HL-60 (cell line): ENCODE results near the gene GALNT7.

Source experiments
- DNase-seq, 2 experiments: peaks; one replicate each; pipeline ENCODE4 v3.0.0-alpha.2; 2010 to 2020; ENCODE audit warnings: low read depth in 1 of 2, low spot score in 1 of 2
- H3K27ac ChIP-seq: fragments of 250-450 bp; sonication (Bioruptor Pico); replicated peaks from 2 replicates; pipeline ENCODE4 v1.5.1; 2020; ENCODE audit warnings: mild to moderate bottlenecking, moderate library complexity
- H3K27me3 ChIP-seq: fragments of 250-450 bp; sonication (Bioruptor Pico); 2 replicates; pipeline ENCODE4 v1.5.1; 2021; ENCODE audit warnings: mild to moderate bottlenecking, moderate library complexity; ENCODE audit not compliant: insufficient read depth, poor library complexity, severe bottlenecking
- H3K4me3 ChIP-seq: replicated peaks from 2 replicates; pipeline ENCODE4 v1.5.1; 2011; ENCODE audit warnings: mild to moderate bottlenecking, control low read depth, low read length; ENCODE audit not compliant: insufficient read depth
- GABPA ChIP-seq: IDR thresholded peaks from 2 replicates; pipeline ENCODE4 v1.6.1; 2012; ENCODE audit warnings: low read depth
- POLR2AphosphoS5 ChIP-seq: IDR thresholded peaks from 2 replicates; pipeline ENCODE4 v1.6.1; 2012; ENCODE audit warnings: low read depth
- SPI1 ChIP-seq: IDR thresholded peaks from 2 replicates; pipeline ENCODE4 v1.6.1; 2012; ENCODE audit warnings: low read depth, mild to moderate bottlenecking, borderline replicate concordance
- TF ChIP-seq, protein P1 (sequence below): IDR thresholded peaks from 2 replicates; pipeline ENCODE4 v1.6.1; 2012; ENCODE audit warnings: low read depth; ENCODE audit not compliant: insufficient replicate concordance
- TF ChIP-seq, protein P2 (sequence below): IDR thresholded peaks from one replicate; pipeline ENCODE4 v1.5.1; 2011; ENCODE audit warnings: low read length, control low read depth, inconsistent platforms; ENCODE audit not compliant: insufficient read depth

The GALNT7 gene

DNA sequence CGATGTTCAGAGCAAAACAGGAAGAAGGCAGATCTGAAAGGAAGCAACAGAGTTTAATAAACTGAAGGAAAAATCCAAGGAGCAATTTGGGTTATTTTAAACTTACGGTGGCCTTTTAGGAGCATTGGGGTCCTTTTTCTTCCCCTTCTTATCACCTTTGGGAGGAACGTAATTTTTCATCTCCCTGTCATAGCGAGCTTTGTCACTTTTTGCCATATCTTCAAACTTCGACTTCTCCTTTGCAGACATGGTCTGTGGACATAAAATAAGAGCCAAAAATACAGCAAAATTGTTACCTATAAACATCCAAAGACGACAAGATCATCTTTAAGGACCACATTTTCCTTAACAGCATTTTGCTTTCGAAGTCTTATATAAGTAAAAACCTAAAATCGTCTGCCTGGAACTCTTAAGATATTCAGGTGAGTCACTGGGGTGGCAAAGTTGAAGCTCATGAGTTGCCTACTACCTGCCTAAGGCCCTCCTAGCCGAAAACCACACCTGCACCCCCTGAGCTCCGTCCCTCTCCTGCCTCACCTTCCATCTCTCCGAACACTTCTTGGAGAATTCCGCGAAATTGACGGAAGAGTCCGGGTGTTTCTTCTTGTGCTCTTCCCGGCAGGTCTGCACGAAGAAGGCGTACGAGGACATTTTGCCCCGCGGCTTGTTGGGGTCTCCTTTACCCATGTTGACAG is 164.5 kb downstream of the GALNT7 start:
- TF ChIP-seq, protein P1, sequence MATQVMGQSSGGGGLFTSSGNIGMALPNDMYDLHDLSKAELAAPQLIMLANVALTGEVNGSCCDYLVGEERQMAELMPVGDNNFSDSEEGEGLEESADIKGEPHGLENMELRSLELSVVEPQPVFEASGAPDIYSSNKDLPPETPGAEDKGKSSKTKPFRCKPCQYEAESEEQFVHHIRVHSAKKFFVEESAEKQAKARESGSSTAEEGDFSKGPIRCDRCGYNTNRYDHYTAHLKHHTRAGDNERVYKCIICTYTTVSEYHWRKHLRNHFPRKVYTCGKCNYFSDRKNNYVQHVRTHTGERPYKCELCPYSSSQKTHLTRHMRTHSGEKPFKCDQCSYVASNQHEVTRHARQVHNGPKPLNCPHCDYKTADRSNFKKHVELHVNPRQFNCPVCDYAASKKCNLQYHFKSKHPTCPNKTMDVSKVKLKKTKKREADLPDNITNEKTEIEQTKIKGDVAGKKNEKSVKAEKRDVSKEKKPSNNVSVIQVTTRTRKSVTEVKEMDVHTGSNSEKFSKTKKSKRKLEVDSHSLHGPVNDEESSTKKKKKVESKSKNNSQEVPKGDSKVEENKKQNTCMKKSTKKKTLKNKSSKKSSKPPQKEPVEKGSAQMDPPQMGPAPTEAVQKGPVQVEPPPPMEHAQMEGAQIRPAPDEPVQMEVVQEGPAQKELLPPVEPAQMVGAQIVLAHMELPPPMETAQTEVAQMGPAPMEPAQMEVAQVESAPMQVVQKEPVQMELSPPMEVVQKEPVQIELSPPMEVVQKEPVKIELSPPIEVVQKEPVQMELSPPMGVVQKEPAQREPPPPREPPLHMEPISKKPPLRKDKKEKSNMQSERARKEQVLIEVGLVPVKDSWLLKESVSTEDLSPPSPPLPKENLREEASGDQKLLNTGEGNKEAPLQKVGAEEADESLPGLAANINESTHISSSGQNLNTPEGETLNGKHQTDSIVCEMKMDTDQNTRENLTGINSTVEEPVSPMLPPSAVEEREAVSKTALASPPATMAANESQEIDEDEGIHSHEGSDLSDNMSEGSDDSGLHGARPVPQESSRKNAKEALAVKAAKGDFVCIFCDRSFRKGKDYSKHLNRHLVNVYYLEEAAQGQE: no peak
- TF ChIP-seq POLR2AphosphoS5: no peak; the same call in 1 of the 2 replicates
- no peak; the same call in 1 of the 2 replicates for TF ChIP-seq SPI1
- no peak for TF ChIP-seq GABPA
- TF ChIP-seq, protein P2, sequence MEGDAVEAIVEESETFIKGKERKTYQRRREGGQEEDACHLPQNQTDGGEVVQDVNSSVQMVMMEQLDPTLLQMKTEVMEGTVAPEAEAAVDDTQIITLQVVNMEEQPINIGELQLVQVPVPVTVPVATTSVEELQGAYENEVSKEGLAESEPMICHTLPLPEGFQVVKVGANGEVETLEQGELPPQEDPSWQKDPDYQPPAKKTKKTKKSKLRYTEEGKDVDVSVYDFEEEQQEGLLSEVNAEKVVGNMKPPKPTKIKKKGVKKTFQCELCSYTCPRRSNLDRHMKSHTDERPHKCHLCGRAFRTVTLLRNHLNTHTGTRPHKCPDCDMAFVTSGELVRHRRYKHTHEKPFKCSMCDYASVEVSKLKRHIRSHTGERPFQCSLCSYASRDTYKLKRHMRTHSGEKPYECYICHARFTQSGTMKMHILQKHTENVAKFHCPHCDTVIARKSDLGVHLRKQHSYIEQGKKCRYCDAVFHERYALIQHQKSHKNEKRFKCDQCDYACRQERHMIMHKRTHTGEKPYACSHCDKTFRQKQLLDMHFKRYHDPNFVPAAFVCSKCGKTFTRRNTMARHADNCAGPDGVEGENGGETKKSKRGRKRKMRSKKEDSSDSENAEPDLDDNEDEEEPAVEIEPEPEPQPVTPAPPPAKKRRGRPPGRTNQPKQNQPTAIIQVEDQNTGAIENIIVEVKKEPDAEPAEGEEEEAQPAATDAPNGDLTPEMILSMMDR: no peak
- no peak for DNase-seq
- H3K27ac ChIP-seq: peak overlapping the region; percentile 99
- H3K4me3 ChIP-seq: peak overlapping the region; percentile 80
- H3K27me3 ChIP-seq: no peaks in the 10 kb centered on the region

DNA sequence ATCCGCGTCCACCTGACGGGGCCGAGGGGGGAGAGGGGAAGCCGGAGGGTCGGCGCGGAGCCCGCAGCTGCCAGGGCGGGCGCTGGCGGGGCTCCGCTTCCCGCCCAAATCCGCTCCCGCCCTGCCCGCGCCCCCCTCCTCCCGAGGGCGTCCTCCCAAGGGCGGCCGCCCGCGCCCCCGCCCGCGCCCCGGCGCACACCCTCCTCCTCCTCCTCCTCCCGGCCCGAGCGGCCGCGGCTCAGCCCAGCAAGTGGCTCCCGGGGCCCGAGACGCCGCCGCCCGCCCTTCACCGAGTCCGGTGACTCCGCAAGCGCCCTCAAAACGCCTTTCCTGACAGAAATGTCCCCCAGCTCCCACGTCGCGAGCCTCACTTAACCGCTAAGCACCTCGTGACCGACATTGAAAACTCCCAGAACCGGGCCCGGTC is 165.1 kb downstream of the GALNT7 start:
- peak in 1 of 2 experiments; percentile 23 for DNase-seq
- H3K4me3 ChIP-seq: peak overlapping the region; percentile 80
- peak overlapping the region; percentile 99 for H3K27ac ChIP-seq
- H3K27me3 ChIP-seq: no peaks in the 10 kb centered on the region
- TF ChIP-seq GABPA (no peak), POLR2AphosphoS5 (no peak), SPI1 (no peak)
- TF ChIP-seq, protein P1: no peak
- TF ChIP-seq, protein P2: no peak

DNA sequence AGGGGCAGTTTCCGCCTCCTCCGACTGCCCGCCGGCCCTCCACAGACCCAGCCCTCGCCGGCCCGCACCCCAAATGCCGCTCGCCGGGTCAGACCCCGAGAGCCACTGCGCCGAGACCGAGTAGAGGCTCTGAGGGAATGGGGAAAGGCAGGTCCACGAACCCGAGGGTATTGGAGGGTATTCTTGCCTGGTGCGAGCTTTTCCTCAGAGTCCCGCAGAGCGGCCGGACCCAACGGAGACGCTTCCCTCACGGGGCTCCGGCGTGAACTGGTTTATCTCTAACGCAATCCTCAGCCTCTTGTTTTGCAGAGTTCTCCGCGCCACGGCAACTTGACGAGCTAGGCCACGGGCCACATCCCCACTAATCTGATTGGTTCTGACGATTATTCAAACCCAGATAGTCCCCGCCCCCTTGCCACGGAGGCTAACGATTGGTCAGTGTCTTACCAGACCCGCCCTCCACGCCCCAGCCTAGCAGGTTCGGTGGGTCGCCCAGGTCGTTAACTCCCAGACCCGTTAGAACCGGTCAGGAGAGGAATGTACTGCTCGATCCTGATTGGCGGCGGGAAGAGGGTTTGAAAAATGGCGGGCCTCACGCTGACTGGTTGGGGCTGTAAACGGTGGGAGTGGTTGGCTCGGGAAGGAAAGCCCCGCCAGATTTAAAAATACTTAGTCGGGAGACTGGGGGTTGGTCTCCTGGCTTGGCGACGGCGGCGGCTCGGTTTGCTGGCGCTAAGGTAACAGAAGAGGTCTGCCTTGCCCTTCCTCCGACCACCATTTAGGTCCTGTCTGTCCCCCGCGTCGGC is 165.7 kb downstream of the GALNT7 start, which contains the start of gene HMGB2:
Gene HMGB2, minus strand, starts transcription at position 274 of the 806 bp plus-strand sequence. CDS start 709 bp downstream, outside the sequence.
- Histone ChIP-seq H3K27ac (peak within 1 kb of the TSS; percentile 99), H3K27me3 (no peaks in the 10 kb centered on the region), H3K4me3 (peak within 1 kb of the TSS; percentile 81)
- no peak for TF ChIP-seq SPI1
- TF ChIP-seq, protein P2: no peak
- TF ChIP-seq GABPA: no peak
- peak; percentile 99 for TF ChIP-seq POLR2AphosphoS5
- TF ChIP-seq, protein P1: peak; percentile 75
- DNase-seq: peak; percentile 99 to 100
